GM19463 (cell line): ENCODE data around the gene DGCR6L.
"Not testable (repeated sequence)": the region's sequence is repeated elsewhere in the genome, so short reads cannot be mapped to it uniquely, and the experiment has no call there.

Experiments used
- ATAC-seq: cut with Tn5 transposase; IDR thresholded peaks from one replicate; pipeline ENCODE4 v1.9.1; 2021; ENCODE audit warnings: mild to moderate bottlenecking, moderate library complexity; ENCODE audit not compliant: unreplicated experiment

Gene DGCR6L

DNA sequence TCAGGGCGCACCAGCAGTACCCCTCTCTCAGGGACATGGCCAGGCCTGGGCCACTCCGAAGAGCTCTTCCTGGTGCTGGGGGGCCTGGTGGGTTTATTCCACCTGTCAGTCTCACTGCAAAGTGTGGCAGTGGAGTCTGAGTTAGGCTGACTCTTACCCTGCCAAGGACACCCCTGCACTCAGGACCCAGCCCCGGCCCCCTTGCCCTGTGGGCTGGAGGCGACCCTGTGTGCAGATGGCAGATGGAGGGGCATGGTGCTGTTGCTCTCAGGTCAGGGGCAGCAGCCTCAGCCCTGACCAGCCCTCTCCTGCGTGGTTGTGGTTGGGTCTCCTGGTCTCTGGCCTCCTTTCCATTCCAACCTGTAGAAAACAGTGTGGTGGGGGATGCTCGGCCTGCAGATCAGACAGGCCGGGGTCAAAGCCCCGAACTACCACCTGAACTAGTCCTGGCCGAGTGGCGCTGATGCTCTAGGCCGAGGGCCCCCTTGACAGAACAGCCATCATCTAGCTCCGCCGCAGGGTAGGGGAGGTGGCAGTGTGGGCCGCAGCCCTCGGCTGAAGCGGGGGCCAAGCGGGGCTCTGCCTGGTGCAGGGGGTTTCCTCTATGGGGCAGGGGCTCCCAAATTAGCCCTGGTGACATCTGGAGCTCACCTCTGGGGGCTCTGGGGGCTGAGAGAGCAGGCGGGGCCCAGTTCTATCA, 41.8 kb downstream of the DGCR6L start:
- not testable (repeated sequence) for ATAC-seq

DNA sequence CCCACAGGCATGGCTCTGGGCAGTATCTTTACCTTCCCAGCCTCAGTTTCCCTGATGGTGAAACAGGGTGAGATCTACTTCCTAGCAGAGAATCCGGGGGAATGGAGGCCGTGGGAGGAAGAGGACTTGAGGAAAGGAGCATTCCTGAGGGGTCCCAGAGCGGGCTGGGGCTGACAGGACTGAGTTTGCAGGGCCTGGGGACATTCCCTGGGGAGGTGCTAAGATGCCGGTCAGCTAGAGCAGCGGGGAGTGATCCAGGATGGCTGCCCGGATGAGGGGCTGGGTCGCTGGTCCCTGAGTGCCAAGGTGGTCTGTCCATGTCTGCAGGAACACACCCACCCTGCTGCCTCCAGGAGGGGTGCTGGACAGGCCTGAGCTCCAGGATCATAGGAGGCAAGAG, 43.4 kb downstream of the DGCR6L start:
- ATAC-seq, result no peak

DNA sequence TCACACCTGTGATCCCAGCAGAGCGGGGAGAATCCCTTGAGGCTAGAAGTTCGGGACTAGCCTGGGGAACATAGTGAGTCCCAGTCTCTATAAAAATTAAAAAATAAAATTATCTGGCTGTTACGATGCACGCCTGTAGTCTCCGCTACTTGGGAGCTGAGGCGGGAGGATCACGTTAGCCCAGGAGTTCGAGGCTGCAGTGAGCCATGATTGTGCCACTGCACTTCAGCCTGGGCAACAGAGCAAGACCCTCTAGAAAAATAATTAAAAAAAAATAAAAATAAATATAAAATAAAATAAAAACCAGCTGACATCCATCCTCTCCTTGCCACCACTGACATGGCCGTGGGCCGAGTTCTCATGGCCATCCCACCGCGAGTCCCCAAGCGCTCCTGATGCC, 44.0 kb downstream of the DGCR6L start:
- no peak for ATAC-seq

DNA sequence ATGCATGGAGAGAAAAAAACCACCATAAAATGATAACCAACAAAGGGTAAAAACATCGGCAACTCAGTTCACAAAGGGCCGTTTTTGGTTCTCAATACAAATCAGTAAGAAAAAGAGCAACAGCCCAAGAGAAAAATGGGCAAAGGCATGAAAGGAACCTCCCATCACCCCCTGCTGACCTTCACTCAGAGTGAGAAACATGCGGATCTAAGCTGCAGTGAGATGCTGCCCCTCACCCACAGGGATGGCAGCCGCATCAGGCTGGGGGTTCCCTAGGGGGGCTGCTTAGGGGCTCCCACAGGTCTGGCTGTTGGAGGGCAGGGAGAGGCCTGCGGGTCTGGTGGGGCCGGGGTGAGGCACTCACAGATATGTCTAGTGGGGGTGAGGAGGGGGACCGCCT, 44.5 kb downstream of the DGCR6L start:
- ATAC-seq, result not testable (repeated sequence)

DNA sequence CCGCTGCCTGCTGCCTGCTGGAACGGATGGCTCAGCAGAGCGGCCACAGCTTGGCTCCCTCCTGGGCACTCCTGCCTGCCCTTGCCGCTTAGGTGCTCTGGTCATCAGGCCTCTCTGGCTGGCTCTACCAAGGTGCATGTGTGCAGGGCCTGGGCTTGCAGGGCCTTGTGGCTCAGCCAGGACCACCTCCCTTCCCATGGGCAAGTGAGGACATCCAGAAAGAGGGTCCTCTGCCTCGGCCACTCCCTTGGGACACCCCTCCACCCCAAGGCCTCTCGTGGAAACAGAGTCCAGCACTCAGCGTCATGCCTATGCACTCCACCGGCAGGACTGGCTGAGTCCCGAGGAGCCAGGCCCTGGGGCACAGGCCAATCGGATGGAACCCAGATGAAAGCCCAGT, 45.5 kb downstream of the DGCR6L start:
- ATAC-seq, result not testable (repeated sequence)

DNA sequence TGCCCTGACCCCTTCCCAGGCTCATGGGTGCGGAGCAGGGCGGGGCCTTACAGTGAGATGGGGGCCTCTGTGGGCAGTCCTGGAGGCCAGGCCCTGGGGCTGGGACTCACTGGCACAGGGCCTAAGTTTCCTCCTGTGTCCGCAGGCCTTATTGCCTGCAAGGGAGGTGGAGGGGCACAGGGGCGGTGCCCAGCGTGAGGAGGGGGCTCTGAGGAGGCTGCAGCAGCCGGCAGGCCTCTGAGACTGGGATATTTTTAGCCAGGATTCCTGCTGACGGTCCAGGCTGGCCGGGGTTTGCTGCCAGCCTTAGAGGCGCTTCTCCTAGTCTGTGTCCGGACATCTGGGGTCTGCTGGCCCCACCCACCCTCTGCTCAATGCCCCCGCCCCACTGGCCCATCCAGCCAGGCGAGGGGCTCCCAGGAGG, 46.1 kb downstream of the DGCR6L start:
- ATAC-seq, result no peak

DNA sequence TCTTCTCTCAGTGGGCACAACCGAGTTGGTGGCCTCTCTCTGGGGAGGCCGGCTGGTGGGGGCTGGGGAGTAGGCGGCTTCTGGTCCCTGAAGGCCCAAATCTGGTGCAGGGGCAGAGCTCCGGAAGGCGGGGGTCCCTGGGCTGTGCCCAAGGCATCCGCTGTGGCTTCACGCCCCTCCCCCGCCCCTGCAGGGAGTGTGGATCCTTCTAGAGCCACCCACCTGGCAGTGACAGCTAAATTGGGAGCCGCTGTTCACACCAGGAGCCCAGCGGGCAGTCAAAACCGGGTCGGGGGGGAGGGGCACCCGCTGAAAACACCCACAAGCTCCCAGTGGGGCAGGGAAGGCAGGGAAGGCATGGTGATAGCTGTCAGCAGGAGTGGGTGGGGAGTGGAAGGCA, 47.2 kb downstream of the DGCR6L start:
- ATAC-seq, result no peak

DNA sequence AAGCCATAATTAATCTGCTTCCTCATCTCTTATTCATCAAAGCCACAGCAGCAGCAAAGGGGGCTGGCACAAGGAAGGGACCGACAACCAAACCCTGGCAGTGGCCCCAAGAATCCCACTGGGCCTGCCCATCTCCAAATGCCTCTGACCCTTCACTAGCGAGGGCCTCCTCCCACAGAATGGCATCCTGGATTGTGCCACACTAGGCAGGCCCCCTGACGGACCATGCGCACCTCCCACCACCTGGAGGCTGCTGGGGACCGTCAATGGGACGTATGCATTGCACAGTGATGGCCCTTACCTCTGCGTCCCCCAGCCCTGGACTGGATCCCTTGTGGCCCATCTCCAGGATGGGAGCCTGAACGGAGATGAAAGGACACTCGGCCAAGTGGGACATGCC, 47.7 kb downstream of the DGCR6L start:
- no peak for ATAC-seq

DNA sequence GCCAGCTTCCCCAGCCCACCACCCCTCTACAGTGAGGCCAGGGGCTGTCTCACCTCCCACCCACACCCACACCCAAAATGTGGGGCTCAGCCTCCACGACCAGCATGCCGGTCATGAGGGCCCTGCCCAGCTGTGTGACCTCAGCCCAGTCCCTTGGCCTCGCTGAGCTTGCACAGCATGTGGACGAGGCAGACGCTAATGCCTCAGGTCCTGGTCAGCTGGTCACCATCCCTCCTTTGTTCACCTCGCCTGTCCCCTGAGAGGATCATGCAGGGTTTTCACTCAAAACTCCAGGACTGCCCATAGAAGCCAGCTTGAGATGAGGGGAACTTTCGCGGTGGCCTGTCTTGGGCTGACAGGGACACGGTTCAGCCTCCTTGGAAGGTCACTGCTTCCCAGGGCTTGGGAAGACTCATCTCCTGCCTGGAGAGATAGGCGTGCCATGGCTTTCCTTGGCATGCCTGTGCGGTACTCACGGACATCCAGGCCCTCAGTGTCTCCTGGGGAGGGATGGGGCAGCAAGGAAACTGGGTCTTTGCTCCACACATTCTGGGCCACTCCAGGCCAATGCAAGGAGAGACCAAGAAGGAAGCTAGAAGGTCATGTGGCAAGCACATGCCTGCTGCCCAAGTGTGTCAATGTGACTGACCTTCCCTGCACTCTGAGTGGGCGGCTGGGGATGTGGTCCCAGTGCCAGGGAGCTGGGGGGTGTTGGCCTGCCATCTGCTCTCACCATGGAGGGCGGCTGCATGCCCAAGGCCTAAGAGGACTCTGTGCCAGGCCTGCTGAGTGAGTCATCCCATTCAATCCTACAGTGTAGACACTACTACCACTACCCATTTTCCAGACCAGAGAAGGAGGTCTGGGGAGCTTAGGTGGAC, 48.5 kb downstream of the DGCR6L start:
- ATAC-seq, result no peak

DNA sequence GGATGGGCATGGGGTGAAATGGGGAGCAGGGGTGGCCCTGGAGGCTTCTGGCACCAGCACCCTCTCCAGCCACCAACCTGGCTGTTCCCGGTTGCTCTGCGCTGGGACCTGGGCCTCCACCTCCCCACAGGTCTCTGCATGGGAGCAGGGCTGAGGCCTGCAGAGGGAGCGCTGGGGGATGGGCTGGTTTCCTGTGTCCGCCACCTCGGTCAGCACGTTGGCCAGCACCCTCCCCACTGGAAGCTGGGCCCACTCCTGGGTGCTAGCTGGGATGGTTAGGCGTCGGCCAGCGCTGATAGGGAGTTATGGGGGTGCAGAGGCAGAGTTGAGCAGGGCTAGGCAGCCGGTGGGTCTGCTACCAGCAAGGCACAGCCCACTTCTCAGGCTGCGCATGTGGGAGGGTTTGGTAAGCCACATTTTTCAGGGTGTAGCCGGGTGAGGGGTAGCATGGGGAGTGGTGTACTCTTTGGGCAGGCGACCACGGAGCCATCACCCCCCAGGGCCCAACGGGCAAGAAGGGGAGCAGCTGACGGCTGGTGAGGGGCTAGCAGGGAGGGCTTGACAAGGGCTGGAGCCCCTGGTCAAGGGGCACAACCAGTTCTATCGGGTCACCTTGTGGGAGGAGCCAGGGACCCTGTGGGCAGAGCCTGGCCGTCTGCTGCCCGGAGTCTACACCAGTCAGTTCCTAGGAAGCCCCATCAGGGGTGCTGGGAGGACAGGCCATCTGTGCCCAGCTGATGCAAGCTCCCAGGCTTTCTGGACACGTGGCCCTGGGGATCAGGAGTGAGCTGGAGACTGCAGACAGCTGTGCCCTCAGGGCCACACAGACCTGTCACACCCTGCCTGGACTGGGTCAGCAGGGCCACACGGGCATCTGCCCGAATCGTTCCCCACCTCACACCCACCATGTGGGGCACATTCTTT, 49.4 kb downstream of the DGCR6L start:
- ATAC-seq, result not testable (repeated sequence)

DNA sequence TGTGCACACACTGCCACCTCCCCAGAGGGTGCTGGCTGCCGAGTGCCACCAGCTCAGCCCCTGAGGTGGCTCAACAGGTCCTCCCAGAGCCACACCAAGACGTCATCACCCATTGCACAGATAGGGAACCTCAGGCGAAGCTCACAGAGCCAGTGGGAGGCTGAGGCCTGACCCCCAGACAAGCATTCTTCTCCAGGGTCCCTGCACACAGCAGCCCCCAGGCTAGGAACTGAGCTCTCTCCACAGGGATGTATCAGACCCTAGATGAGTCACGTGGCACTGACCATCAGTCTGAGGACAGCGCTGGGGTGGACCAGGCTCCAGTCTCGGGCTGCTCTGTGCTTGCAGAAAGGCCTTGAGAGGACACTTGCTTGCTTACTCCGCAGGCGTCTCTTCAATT, 50.2 kb downstream of the DGCR6L start:
- not testable (repeated sequence) for ATAC-seq

DNA sequence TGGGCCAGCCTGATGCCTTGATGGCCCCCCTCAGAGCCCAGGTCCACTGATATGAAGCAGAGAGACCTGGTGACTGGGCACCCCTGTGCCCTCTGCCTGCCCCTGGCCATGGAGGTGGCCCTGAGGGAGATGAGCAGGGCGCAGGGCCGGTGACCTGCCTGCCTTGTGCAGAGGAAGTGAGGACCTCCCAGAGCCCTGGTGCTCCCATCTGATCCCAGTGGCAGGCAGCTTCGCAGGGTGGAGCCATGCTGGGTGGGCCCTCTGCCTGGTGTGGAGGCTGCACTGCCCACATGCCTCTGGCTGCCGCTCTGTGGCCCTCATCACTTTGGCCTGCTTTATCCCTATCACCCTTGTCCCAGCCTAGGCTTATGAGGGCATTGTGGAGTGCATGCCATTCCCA, 50.7 kb downstream of the DGCR6L start:
- not testable (repeated sequence) for ATAC-seq

DNA sequence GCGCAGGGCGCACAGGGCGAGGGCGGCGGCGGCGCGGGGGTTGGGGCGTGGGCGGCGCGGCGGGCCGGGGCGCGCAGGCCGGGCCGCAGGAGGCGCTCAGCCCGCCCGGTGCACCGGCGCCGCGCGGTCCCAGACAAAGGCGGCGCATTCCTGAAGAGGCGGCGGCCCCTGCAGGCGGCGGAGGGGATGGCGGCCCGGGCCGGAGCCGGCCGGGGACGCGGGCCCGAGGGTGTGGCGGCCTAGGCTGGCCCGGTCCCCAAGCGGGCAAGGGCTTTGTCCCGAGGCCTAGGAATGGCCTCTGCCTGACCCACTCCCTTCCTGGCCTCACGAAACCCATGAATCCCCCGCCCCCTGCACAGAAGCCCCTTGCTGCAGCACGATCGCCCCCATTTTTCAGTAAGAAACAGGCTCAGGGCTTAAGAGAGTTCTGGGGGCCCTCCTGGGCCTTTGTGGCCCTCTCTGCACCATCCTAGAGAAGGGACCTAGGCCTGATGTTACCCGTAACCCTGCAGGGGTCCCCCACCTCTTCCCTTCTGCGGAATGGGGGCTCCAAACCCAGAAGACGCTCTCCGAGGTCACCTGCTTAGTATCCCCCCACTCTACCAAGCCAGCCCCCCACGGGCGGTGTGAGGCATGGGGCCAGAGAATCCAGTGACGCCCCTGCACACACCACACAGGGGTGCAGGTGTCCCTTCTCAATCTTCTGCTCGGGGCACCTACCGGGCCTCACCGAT, 51.4 kb downstream of the DGCR6L start, which contains the start of gene RTN4R:
Gene RTN4R, minus strand, starts transcription at position 40 of the 734 bp plus-strand sequence. CDS start 226 bp downstream, outside the sequence.
- ATAC-seq, result no peak

DNA sequence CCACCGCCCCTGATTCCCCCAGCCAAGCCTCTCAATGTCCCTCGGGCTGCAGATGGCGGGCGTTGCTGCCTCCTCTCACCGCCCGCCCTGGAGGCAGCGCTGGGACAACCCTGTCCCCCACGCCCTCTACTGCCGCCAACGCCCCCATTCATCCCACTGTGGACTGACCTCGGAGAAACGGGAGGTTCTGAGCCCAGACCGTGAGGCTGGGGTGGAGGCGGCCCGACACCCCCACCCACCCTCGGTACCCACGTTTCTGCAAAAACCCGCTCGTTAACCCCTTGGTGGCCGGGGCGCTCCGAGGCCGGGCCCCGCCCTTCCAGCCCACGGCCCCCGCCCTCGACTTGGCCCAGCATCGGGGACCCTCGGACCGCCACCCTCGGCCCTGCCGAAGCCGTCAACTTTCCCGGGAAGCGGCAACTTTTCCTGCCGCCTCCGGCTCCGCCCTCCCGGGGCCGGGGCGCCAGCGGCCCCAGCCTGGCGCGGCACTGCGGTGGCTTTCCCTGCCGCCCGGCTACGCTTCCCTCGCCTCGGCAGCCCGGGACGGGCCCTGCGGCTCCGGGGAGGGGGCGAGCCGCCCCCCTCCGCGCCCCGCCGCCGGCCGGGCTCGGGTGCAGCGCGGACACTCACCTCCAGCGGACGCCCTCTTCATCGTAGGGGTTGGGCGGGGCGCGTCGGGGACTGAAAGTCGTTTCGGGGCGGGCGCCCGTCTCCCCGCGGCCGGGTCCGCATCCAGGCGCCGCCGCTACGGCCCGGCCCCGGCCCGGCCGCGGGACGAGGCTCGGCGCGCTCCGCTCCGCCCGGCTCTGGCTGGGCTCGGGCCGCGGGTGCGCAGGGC, 52.2 kb downstream of the DGCR6L start:
- no peak for ATAC-seq

DNA sequence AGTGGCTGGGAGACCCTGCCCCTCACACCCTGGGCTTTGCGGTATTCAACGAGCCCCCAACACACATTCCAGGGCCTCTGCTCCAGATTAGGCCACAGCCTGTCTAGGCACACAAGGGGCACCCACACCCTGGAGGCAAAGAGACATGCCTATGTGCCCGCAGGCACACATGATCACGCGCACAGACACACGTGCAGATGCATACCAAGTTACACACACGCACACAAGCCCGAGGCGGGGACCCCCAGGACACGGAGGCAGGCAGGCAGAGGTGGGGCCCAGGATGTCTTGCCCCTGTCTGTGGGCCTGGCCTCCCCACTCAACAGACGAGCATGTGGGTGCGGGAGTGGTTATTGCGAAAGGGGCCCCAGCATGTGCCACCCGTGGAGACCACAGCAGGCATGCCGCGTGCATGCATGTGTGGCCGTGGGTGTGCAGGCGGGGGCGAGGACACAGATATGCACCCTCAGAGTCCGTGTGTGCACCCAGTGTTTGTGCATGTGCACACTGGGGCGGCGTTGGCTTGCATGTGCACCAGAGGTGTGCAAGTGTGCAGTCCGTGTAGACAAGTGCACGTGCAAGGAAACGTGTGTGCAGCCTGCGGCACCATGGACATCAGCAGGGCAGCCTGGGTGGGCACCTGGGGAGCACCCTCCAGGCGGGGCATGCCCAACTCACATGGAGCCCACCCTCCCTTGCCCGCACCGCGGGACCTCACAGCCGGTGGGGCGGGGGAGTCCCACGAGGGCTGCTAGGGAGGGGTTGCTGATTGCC, 53.0 kb downstream of the DGCR6L start:
- not testable (repeated sequence) for ATAC-seq

DNA sequence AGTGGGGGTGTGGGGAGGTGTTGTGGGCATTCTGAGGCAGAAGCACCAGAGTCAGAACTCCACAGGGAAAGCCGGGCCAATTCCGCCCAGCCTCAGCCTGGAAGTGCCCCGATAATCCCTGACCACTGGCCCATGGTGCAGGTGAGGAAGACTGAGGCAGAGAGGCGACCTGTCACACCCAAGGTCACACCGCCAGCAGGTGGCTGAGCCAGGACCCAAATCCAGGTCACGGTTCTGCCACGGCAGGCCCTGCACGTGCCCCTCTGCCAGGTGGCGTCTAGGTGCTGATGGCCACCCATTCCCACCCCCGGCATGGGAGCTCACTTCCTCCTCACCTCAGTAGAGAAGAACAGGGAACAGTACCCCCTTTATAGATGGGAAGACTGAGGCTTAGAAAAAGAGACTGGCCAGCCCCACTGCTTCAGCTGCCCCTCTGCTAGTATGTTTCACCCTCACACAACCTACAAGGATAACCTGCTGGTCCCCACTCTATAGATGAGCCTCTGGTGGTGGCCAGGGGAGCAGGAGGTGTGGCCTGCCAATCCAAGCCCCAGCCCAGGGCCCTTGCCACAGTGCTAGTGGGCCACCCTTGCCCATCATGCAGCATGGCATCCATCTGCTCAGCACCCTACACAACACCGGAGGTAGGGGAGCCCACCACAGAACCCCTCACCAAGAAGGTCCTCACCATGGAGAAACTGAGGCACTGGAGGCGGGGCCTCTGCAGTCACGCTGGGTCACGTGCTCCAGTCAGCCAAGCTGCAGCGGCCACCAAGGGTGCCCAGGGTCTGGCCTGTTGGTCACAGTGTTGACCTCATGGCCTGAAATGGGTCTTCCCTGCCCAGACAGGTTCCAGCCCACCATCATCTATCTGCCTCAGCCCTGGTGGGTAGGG, 53.8 kb downstream of the DGCR6L start:
- not testable (repeated sequence) for ATAC-seq

DNA sequence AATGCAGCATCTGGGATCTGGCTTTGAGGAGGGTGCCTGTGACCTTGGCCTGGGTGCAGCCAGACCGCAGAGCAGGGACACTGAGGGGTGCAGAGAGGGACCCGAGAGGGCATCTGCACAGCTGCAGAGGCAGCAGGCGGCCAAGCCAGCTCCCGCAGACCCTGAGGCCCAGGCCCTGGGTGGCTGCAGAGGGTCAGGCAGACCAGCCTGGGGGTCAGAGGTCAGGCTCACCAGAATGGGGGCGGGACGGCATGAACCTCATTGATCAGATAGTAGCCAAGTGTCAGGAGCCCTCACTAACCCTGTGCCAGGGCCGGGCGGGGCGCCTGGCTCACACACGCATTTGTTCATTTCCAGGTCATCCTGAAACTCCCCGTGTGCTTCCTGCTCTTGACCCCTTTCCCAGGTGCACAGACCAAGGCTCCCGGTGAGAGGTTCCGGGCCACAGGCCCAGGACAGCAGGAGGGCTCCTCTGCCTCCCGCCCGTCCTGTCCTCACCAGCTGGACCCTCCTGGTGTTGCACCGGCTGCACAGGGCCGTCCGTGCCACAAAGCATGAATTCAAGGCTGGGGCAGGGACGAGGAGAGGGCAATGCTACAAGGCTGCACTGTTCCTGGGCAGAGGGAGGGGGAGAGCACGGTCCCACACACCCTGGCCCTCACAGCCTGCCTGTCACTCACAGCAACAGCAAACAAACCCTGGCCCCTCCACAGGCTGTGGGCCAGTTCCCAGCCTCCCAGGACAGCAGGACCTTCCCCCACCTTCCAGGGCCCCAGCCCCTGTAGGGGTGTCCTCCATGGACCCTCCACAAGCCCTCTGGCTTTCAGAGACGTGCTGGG, 55.0 kb downstream of the DGCR6L start:
- ATAC-seq, result no peak
